HG03432 (cell line): ENCODE data around the gene METTL16.

Source experiments
- ATAC-seq: cut with Tn5 transposase; IDR thresholded peaks from one replicate; pipeline ENCODE4 v1.9.1; 2021; ENCODE audit warnings: mild to moderate bottlenecking, moderate library complexity; ENCODE audit not compliant: unreplicated experiment

METTL16 gene

GRCh38 chr17:2397247-2398171 lies 114.2 kb downstream of the METTL16 start:
- no peak for ATAC-seq

- ATAC-seq = no peak
Observed at GRCh38 chr17:2396568-2397246, 115.0 kb downstream of the METTL16 start.

GRCh38 chr17:2396192-2396567 lies 115.5 kb downstream of the METTL16 start:
- ATAC-seq = no peak

GRCh38 chr17:2395258-2396181 lies 116.2 kb downstream of the METTL16 start:
- ATAC-seq = no peak

GRCh38 chr17:2394775-2395201 lies 116.9 kb downstream of the METTL16 start:
- no peak for ATAC-seq

- no peak for ATAC-seq
Observed at GRCh38 chr17:2393954-2394749, 117.5 kb downstream of the METTL16 start.

- ATAC-seq = peak; percentile 39
Observed at GRCh38 chr17:2393174-2393953, 118.3 kb downstream of the METTL16 start.

GRCh38 chr17:2392252-2393173 lies 119.2 kb downstream of the METTL16 start:
- ATAC-seq = peak; percentile 58

- no peak for ATAC-seq
Observed at GRCh38 chr17:2391597-2392251, 120.0 kb downstream of the METTL16 start.

GRCh38 chr17:2390199-2390836 lies 121.4 kb downstream of the METTL16 start:
- no peak for ATAC-seq

- no peak for ATAC-seq
Observed at GRCh38 chr17:2388683-2389055, 123.0 kb downstream of the METTL16 start.

- no peak for ATAC-seq
Observed at GRCh38 chr17:2388020-2388682, 123.5 kb downstream of the METTL16 start.

- ATAC-seq = no peak
Observed at GRCh38 chr17:2387086-2388019, 124.3 kb downstream of the METTL16 start.

- ATAC-seq = no peak
Observed at GRCh38 chr17:2386400-2387085, 125.1 kb downstream of the METTL16 start.
